WTC11 (cell line): Measurements from ENCODE around the gene LAMC3. TPM values are rescaled to one million over a fixed set of nuclear protein-coding genes. Genes with fewer than 3 reads are reported as not detected.

Experiments used
- ATAC-seq: fragments of 200-7000 bp; cut with Tn5 transposase; 2 replicates; pipeline ENCODE4 v1.10.0; 2021; ENCODE audit warnings: mild to moderate bottlenecking, moderate library complexity
- CTCF ChIA-PET: fragments of 300-600 bp; sonication (Branson Sonifier 250); formaldehyde crosslinking; loops from one replicate; lab custom pipeline; 2021; ENCODE audit warnings: antibody characterized with exemption; lab: Charles Lee
- POLR2A ChIA-PET: fragments of 350-600 bp; sonication (Branson Sonifier 250); formaldehyde crosslinking; loops from one replicate; lab custom pipeline; 2021; ENCODE audit warnings: antibody characterized with exemption; lab: Charles Lee
- DNase-seq: peaks from one replicate; pipeline ENCODE4 v3.0.0; 2021; ENCODE audit warnings: low spot score
- H3K27ac Mint-ChIP-seq: 2 replicates; pipeline ENCODE4 v1.8.0; 2021; ENCODE audit warnings: mixed read lengths
- H3K27me3 Mint-ChIP-seq: 2 replicates; pipeline ENCODE4 v1.8.0; 2021; ENCODE audit warnings: low read depth, mild to moderate bottlenecking, moderate library complexity, mixed read lengths
- H3K36me3 Mint-ChIP-seq: 2 replicates; pipeline ENCODE4 v1.8.0; 2021; ENCODE audit warnings: mixed read lengths
- H3K4me1 Mint-ChIP-seq: 2 replicates; pipeline ENCODE4 v1.8.0; 2022; ENCODE audit warnings: mixed read lengths
- H3K4me3 Mint-ChIP-seq: 2 replicates; pipeline ENCODE4 v1.8.0; 2021; ENCODE audit warnings: mild to moderate bottlenecking, moderate library complexity, mixed read lengths
- H3K9me3 Mint-ChIP-seq: 2 replicates; pipeline ENCODE4 v1.8.0; 2021; ENCODE audit warnings: mixed read lengths
- ARID4B ChIP-seq: sonication (generic); formaldehyde crosslinking; IDR thresholded peaks from 2 replicates; pipeline ENCODE4 v1.8.0; 2023; ENCODE audit warnings: missing genetic modification reagents, mild to moderate bottlenecking, borderline replicate concordance
- ATF2 ChIP-seq: sonication (generic); formaldehyde crosslinking; IDR thresholded peaks from 2 replicates; pipeline ENCODE4 v1.8.1; 2022; ENCODE audit warnings: low read depth, missing genetic modification reagents, borderline replicate concordance
- CBFB ChIP-seq: sonication (generic); formaldehyde crosslinking; IDR thresholded peaks from 2 replicates; pipeline ENCODE4 v1.8.1; 2022; ENCODE audit warnings: mild to moderate bottlenecking, low read depth, missing genetic modification reagents
- CDX4 ChIP-seq: fragments of 250-450 bp; sonication (Bioruptor Pico); IDR thresholded peaks from 2 replicates; pipeline ENCODE4 v1.9.0; 2021; ENCODE audit warnings: moderate library complexity, mild to moderate bottlenecking, inconsistent platforms, borderline replicate concordance
- CREB1 ChIP-seq: sonication (generic); formaldehyde crosslinking; IDR thresholded peaks from 2 replicates; pipeline ENCODE4 v1.8.0; 2023; ENCODE audit warnings: mild to moderate bottlenecking, missing genetic modification reagents
- CTCF ChIP-seq: fragments of 200-600 bp; IDR thresholded peaks from 2 replicates; pipeline ENCODE4 v1.8.0; 2022; ENCODE audit warnings: antibody characterized with exemption
- E2F5 ChIP-seq: sonication (generic); formaldehyde crosslinking; IDR thresholded peaks from 2 replicates; pipeline ENCODE4 v1.8.1; 2022; ENCODE audit warnings: mild to moderate bottlenecking, moderate library complexity, missing genetic modification reagents
- ELF4 ChIP-seq: sonication (generic); formaldehyde crosslinking; IDR thresholded peaks from 2 replicates; pipeline ENCODE4 v1.8.1; 2022; ENCODE audit warnings: low read depth, mild to moderate bottlenecking, moderate library complexity, missing genetic modification reagents
- ETV6 ChIP-seq: sonication (generic); formaldehyde crosslinking; IDR thresholded peaks from 2 replicates; pipeline ENCODE4 v1.8.1; 2022; ENCODE audit warnings: mild to moderate bottlenecking, missing genetic modification reagents
- FOXP1 ChIP-seq: sonication (generic); formaldehyde crosslinking; IDR thresholded peaks from 2 replicates; pipeline ENCODE4 v1.8.0; 2022; ENCODE audit warnings: missing genetic modification reagents, mild to moderate bottlenecking, moderate library complexity, borderline replicate concordance
- IRF2 ChIP-seq: sonication (generic); formaldehyde crosslinking; IDR thresholded peaks from 2 replicates; pipeline ENCODE4 v1.8.0; 2022; ENCODE audit warnings: low read depth, missing genetic modification reagents, borderline replicate concordance
- RELA ChIP-seq: sonication (generic); formaldehyde crosslinking; IDR thresholded peaks from 2 replicates; pipeline ENCODE4 v1.8.1; 2022; ENCODE audit warnings: missing genetic modification reagents, mild to moderate bottlenecking, borderline replicate concordance
- SP1 ChIP-seq: sonication (generic); formaldehyde crosslinking; conservative IDR thresholded peaks from 2 replicates; pipeline ENCODE4 v1.8.1; 2022; ENCODE audit warnings: missing genetic modification reagents
- USF1 ChIP-seq: sonication (generic); formaldehyde crosslinking; IDR thresholded peaks from 2 replicates; pipeline ENCODE4 v1.8.0; 2022; ENCODE audit warnings: mild to moderate bottlenecking, missing genetic modification reagents
- ZBTB21 ChIP-seq: sonication (generic); formaldehyde crosslinking; IDR thresholded peaks from 2 replicates; pipeline ENCODE4 v1.8.1; 2023; ENCODE audit warnings: mild to moderate bottlenecking, missing genetic modification reagents, borderline replicate concordance
- ZNF232 ChIP-seq: sonication (generic); formaldehyde crosslinking; IDR thresholded peaks from 2 replicates; pipeline ENCODE4 v1.8.0; 2022; ENCODE audit warnings: mild to moderate bottlenecking, missing genetic modification reagents
- ZNF396 ChIP-seq: fragments of 250-450 bp; sonication (Bioruptor Pico); IDR thresholded peaks from 2 replicates; pipeline ENCODE4 v1.8.0; 2021; ENCODE audit warnings: mild to moderate bottlenecking, moderate library complexity, borderline replicate concordance
- ZNF512 ChIP-seq: sonication (generic); formaldehyde crosslinking; IDR thresholded peaks from 2 replicates; pipeline ENCODE4 v1.8.1; 2022; ENCODE audit warnings: missing genetic modification reagents, borderline replicate concordance
- total RNA-seq: library from RNA; stranded (reverse); gene quantifications from 3 replicates; pipeline ENCODE4 v1.2.3, GENCODE V29; 2021

The LAMC3 gene
- total RNA-seq, 1 experiment from 2014 or later, result 50.9 TPM

- TF ChIP-seq ZNF232, result no peak
- TF ChIP-seq SP1, result no peak
- TF ChIP-seq ZNF396, result no peak
- no peak for TF ChIP-seq CREB1 (CRISPR knock-in tag)
- no peak for TF ChIP-seq ATF2
- no peak for TF ChIP-seq USF1 (CRISPR knock-in tag)
- TF ChIP-seq CTCF, result no peak
- ATAC-seq (no peak), DNase-seq (no peak)
- Mint-ChIP-seq H3K4me1 (peaks cover 10% of the 10 kb centered on the region), H3K9me3 (no peaks in the 10 kb centered on the region), H3K27me3 (peaks cover 3% of the 10 kb centered on the region; the same call in 1 of the 2 replicates), H3K27ac (peak overlapping the region; percentile 100), H3K4me3 (peak overlapping the region; percentile 99), H3K36me3 (peaks cover 42% of the 10 kb centered on the region)
- POLR2A ChIA-PET, result interaction anchor here (1.1 to 1.3 kb wide), 3 partner anchors 13 to 16 kb away, joined by 5 to 8 read pairs (median 5); no protein-coding TSS in a partner anchor
- CTCF ChIA-PET, result interaction anchor here (1.1 to 2.2 kb wide), 5 partner anchors 16 to 128 kb away, joined by 3 to 10 read pairs (median 6); partner anchors contain the start of gene AIF1L
Observed at GRCh38 chr9:131126059-131126426, 117.1 kb downstream of the LAMC3 start.

- no peaks in the 10 kb centered on the region for H3K9me3 Mint-ChIP-seq
- peaks cover 57% of the 10 kb centered on the region for H3K36me3 Mint-ChIP-seq
- peaks cover 3% of the 10 kb centered on the region; the same call in 1 of the 2 replicates for H3K27me3 Mint-ChIP-seq
- ATAC-seq, result no peak
- DNase-seq, result no peak
- H3K4me3 Mint-ChIP-seq, result no peak overlapping the region
- TF ChIP-seq ETV6 (CRISPR knock-in tag) (no peak), CBFB (CRISPR knock-in tag) (no peak), ATF2 (no peak), ZNF512 (CRISPR knock-in tag) (no peak), IRF2 (no peak), E2F5 (no peak), CREB1 (CRISPR knock-in tag) (no peak)
- H3K27ac Mint-ChIP-seq, result no peak overlapping the region
- POLR2A ChIA-PET, result interaction anchor here (0.7 kb wide), 2 partner anchors 122 to 1191 kb away, joined by 5 read pairs; no protein-coding TSS in a partner anchor
- CTCF ChIA-PET, result no interaction called here
- peaks cover 10% of the 10 kb centered on the region for H3K4me1 Mint-ChIP-seq
Observed at GRCh38 chr9:131129183-131129582, 120.2 kb downstream of the LAMC3 start.

- ChIA-PET POLR2A (interaction anchor here (0.7 to 1.5 kb wide), 2 partner anchors 13 to 14 kb away, joined by 5 to 6 read pairs; partner anchors contain the start of gene NUP214), CTCF (no interaction called here)
- Mint-ChIP-seq H3K27ac (no peak overlapping the region), H3K9me3 (no peaks in the 10 kb centered on the region), H3K36me3 (peaks cover 69% of the 10 kb centered on the region), H3K4me3 (no peak overlapping the region), H3K4me1 (no peaks in the 10 kb centered on the region), H3K27me3 (no peaks in the 10 kb centered on the region)
- ATAC-seq (no peak), DNase-seq (no peak)
- no peak for TF ChIP-seq FOXP1 (CRISPR knock-in tag)
- no peak for TF ChIP-seq ZBTB21 (CRISPR knock-in tag)
- no peak for TF ChIP-seq CDX4 (CRISPR knock-in tag)
- TF ChIP-seq ELF4, result no peak
- TF ChIP-seq IRF2, result no peak
- TF ChIP-seq CREB1 (CRISPR knock-in tag), result no peak
- no peak for TF ChIP-seq RELA (CRISPR knock-in tag)
- TF ChIP-seq ARID4B (CRISPR knock-in tag), result no peak
Observed at GRCh38 chr9:131138676-131139075, 129.7 kb downstream of the LAMC3 start.
